Neural progenitor cell (in vitro differentiated cells): ENCODE data around the gene FARP1. TPM values are rescaled to one million over a fixed set of nuclear protein-coding genes. Genes with fewer than 3 reads are reported as not detected.

Experiments used
- DNase-seq: peaks from one replicate; pipeline ENCODE4 v3.0.0-alpha.2; 2016; ENCODE audit warnings: low spot score
- H2AFZ ChIP-seq: fragments of 200-600 bp; sonication (generic); replicated peaks from 2 replicates; pipeline ENCODE4 v1.6.1; 2016; ENCODE audit warnings: antibody characterized with exemption
- H3F3A ChIP-seq: fragments of 200-600 bp; sonication (generic); 2 replicates; pipeline ENCODE4 v1.6.1; 2016; ENCODE audit warnings: antibody characterized with exemption, low read depth
- H3K27ac ChIP-seq: fragments of 200-600 bp; sonication (generic); 2 replicates; pipeline ENCODE4 v1.5.1; 2016; ENCODE audit warnings: mild to moderate bottlenecking
- H3K27me3 ChIP-seq: fragments of 200-600 bp; sonication (generic); 2 replicates; pipeline ENCODE4 v1.6.1; 2016; ENCODE audit warnings: mild to moderate bottlenecking, moderate library complexity
- H3K36me3 ChIP-seq: fragments of 200-600 bp; sonication (generic); 2 replicates; pipeline ENCODE4 v1.5.1; 2016
- H3K4me1 ChIP-seq: fragments of 200-600 bp; sonication (generic); 2 replicates; pipeline ENCODE4 v1.6.1; 2016; ENCODE audit warnings: mixed run types
- H3K4me2 ChIP-seq: fragments of 200-600 bp; sonication (generic); 2 replicates; pipeline ENCODE4 v1.6.1; 2016
- H3K4me3 ChIP-seq: fragments of 200-600 bp; sonication (generic); 2 replicates; pipeline ENCODE4 v1.5.1; 2016
- H3K79me2 ChIP-seq: fragments of 200-600 bp; sonication (generic); 2 replicates; pipeline ENCODE4 v1.6.1; 2016; ENCODE audit warnings: low read depth
- H3K9ac ChIP-seq: fragments of 200-600 bp; sonication (generic); 2 replicates; pipeline ENCODE4 v1.6.1; 2016
- H3K9me3 ChIP-seq: fragments of 200-600 bp; sonication (generic); 2 replicates; pipeline ENCODE4 v1.5.1; 2016; ENCODE audit warnings: low read depth
- H4K20me1 ChIP-seq: fragments of 200-600 bp; sonication (generic); 2 replicates; pipeline ENCODE4 v1.6.1; 2016; ENCODE audit warnings: low read depth
- H3K27ac Mint-ChIP-seq: 3 replicates; pipeline ENCODE4 v1.8.0; 2021; ENCODE audit warnings: mixed read lengths
- H3K27me3 Mint-ChIP-seq: 2 replicates; pipeline ENCODE4 v1.8.0; 2022; ENCODE audit warnings: low read depth, mild to moderate bottlenecking, inconsistent platforms, moderate library complexity, mixed read lengths; ENCODE audit not compliant: insufficient read depth
- H3K36me3 Mint-ChIP-seq: 3 replicates; pipeline ENCODE4 v1.8.0; 2021; ENCODE audit warnings: mixed read lengths
- H3K4me1 Mint-ChIP-seq: 3 replicates; pipeline ENCODE4 v1.8.0; 2021; ENCODE audit warnings: mixed read lengths
- H3K4me3 Mint-ChIP-seq: 3 replicates; pipeline ENCODE4 v1.8.0; 2021; ENCODE audit warnings: mild to moderate bottlenecking, moderate library complexity, mixed read lengths
- H3K9me3 Mint-ChIP-seq: 3 replicates; pipeline ENCODE4 v1.8.0; 2020; ENCODE audit warnings: mixed read lengths
- CTCF ChIP-seq: fragments of 200-600 bp; sonication (generic); IDR thresholded peaks from 2 replicates; pipeline ENCODE4 v1.5.1; 2017; ENCODE audit warnings: antibody characterized with exemption, mild to moderate bottlenecking
- EZH2 ChIP-seq: fragments of 200-600 bp; sonication (generic); IDR thresholded peaks from 2 replicates; pipeline ENCODE4 v1.6.1; 2017; ENCODE audit warnings: antibody characterized with exemption, mild to moderate bottlenecking, moderate library complexity
- EZH2phosphoT487 ChIP-seq: fragments of 200-600 bp; sonication (generic); IDR thresholded peaks from 2 replicates; pipeline ENCODE4 v1.6.1; 2017; ENCODE audit warnings: antibody characterized with exemption
- total RNA-seq: library from RNA; depleted of rRNA; stranded (reverse); fragments of >200 nt; gene quantifications from 2 replicates; pipeline ENCODE4 v1.2.3, GENCODE V29; 2015; ENCODE audit warnings: low replicate concordance

Gene FARP1
- total RNA-seq, 1 donor from 2014 or later: 78.0 TPM

- Mint-ChIP-seq H3K36me3 (peaks cover 32% of the 10 kb centered on the region), H3K4me3 (no peak overlapping the region), H3K9me3 (peaks cover 34% of the 10 kb centered on the region), H3K4me1 (peaks cover 24% of the 10 kb centered on the region), H3K27me3 (no peaks in the 10 kb centered on the region), H3K27ac (no peak overlapping the region)
- Histone ChIP-seq H3K4me1 (peaks cover 35% of the 10 kb centered on the region), H3K4me3 (no peak overlapping the region), H4K20me1 (peaks cover 31% of the 10 kb centered on the region), H2AFZ (no peak overlapping the region), H3K9me3 (peaks cover 4% of the 10 kb centered on the region), H3K79me2 (peaks cover 91% of the 10 kb centered on the region), H3F3A (peaks cover 34% of the 10 kb centered on the region), H3K4me2 (peak overlapping the region; percentile 34), H3K9ac (no peak overlapping the region), H3K36me3 (no peaks in the 10 kb centered on the region), H3K27ac (no peak overlapping the region), H3K27me3 (no peaks in the 10 kb centered on the region)
- DNase-seq: no peak
- no peak for TF ChIP-seq EZH2phosphoT487
Measured at GRCh38 chr13:98200211-98200878, 57.5 kb downstream of the FARP1 start.

GRCh38 chr13:98201189-98201588 lies 58.3 kb downstream of the FARP1 start:
- no peak for DNase-seq
- H3K4me1 ChIP-seq: peaks cover 35% of the 10 kb centered on the region
- H2AFZ ChIP-seq: no peak overlapping the region
- H3K27me3 ChIP-seq: no peaks in the 10 kb centered on the region
- H3K9ac ChIP-seq: no peak overlapping the region
- no peaks in the 10 kb centered on the region for H3K36me3 ChIP-seq
- Mint-ChIP-seq H3K4me3 (no peak overlapping the region), H3K36me3 (peaks cover 36% of the 10 kb centered on the region), H3K27me3 (no peaks in the 10 kb centered on the region), H3K9me3 (peaks cover 39% of the 10 kb centered on the region), H3K27ac (no peak overlapping the region), H3K4me1 (peaks cover 24% of the 10 kb centered on the region)
- H3K4me2 ChIP-seq: peak overlapping the region; percentile 13
- H3K4me3 ChIP-seq: no peak overlapping the region
- peaks cover 34% of the 10 kb centered on the region for H3F3A ChIP-seq
- TF ChIP-seq EZH2phosphoT487 (no peak), EZH2 (no peak), CTCF (no peak)
- H3K79me2 ChIP-seq: peaks cover 91% of the 10 kb centered on the region
- peaks cover 4% of the 10 kb centered on the region for H3K9me3 ChIP-seq
- peaks cover 31% of the 10 kb centered on the region for H4K20me1 ChIP-seq
- no peak overlapping the region for H3K27ac ChIP-seq

GRCh38 chr13:98201984-98202383 lies 59.1 kb downstream of the FARP1 start:
- no peaks in the 10 kb centered on the region for H3K27me3 ChIP-seq
- peak overlapping the region; percentile 29 for H3K4me2 ChIP-seq
- peaks cover 35% of the 10 kb centered on the region for H3K4me1 ChIP-seq
- Mint-ChIP-seq H3K9me3 (peaks cover 43% of the 10 kb centered on the region), H3K36me3 (peaks cover 42% of the 10 kb centered on the region), H3K4me1 (peaks cover 24% of the 10 kb centered on the region), H3K27me3 (no peaks in the 10 kb centered on the region), H3K4me3 (no peak overlapping the region), H3K27ac (no peak overlapping the region)
- peaks cover 91% of the 10 kb centered on the region for H3K79me2 ChIP-seq
- no peak overlapping the region for H3K4me3 ChIP-seq
- DNase-seq: peak; percentile 25
- H3K36me3 ChIP-seq: no peaks in the 10 kb centered on the region
- H2AFZ ChIP-seq: no peak overlapping the region
- H3K27ac ChIP-seq: peak overlapping the region; percentile 59
- H3F3A ChIP-seq: peaks cover 34% of the 10 kb centered on the region
- H3K9me3 ChIP-seq: peaks cover 4% of the 10 kb centered on the region
- peaks cover 31% of the 10 kb centered on the region for H4K20me1 ChIP-seq
- no peak overlapping the region for H3K9ac ChIP-seq
- TF ChIP-seq CTCF (no peak), EZH2 (no peak), EZH2phosphoT487 (no peak)

- Mint-ChIP-seq H3K27me3 (no peaks in the 10 kb centered on the region), H3K27ac (no peak overlapping the region), H3K36me3 (peaks cover 48% of the 10 kb centered on the region), H3K9me3 (peaks cover 48% of the 10 kb centered on the region), H3K4me1 (peaks cover 24% of the 10 kb centered on the region), H3K4me3 (no peak overlapping the region)
- peaks cover 31% of the 10 kb centered on the region for H4K20me1 ChIP-seq
- H3K27me3 ChIP-seq: no peaks in the 10 kb centered on the region
- no peaks in the 10 kb centered on the region for H3K36me3 ChIP-seq
- H3K79me2 ChIP-seq: peaks cover 94% of the 10 kb centered on the region
- H3K4me1 ChIP-seq: peaks cover 35% of the 10 kb centered on the region
- no peak overlapping the region for H2AFZ ChIP-seq
- no peak overlapping the region for H3K9ac ChIP-seq
- H3K4me3 ChIP-seq: no peak overlapping the region
- peaks cover 4% of the 10 kb centered on the region for H3K9me3 ChIP-seq
- no peak for TF ChIP-seq EZH2
- no peak for TF ChIP-seq CTCF
- TF ChIP-seq EZH2phosphoT487: no peak
- H3F3A ChIP-seq: peaks cover 34% of the 10 kb centered on the region
- DNase-seq: no peak
- no peak overlapping the region for H3K4me2 ChIP-seq
- no peak overlapping the region for H3K27ac ChIP-seq
Measured at GRCh38 chr13:98203646-98204326, 60.9 kb downstream of the FARP1 start.
